Measurements from ENCODE around the gene TP73.

DNA sequence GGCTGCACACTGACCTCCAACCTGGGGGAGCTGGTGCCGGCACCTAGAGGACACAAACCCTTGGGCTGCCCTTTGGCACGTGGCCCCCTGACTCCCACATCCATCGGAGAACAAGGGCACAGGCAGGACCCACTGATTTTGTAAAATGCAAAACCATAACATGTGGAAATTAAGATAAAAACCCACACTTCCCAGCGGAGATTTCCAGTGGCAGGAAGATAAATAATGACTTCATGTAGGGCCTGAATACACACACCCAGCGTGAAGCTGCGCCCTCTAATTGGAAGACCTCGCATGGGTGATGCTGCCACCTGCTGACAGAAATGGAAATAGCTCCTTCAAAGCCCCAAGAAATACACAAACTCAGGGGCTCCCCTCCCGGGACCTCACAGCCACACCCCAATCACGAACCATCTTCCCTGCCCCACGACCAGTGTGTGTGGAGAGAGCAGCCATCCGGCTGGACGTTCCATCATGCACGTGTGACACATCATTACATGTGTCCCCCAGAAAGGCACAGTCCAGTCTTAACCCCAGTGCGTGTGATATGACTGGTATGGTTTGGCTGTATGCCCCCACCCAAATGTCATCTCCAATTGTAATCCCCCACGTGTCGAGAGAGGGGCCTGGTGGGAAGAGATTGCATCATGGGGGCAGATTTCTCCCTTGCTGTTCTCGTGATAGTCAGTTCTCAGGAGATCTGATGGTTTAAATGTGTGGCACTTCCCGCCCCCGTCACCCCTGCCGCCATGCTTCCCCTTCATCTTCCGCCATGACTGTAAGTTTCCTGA, 33.2 kb upstream of the TP73 start:
- TF ChIP-seq FOXK2 (IDR thresholded peaks at IDR 0.05) (no peak), BHLHE40 (IDR thresholded peaks at IDR 0.05; ENCODE audit: borderline replicate concordance) (no peak), FOXM1 (IDR thresholded peaks at IDR 0.05; ENCODE audit: borderline replicate concordance) (no peak), SP1 (IDR thresholded peaks at IDR 0.05) (no peak), FOXA1 (IDR thresholded peaks at IDR 0.05) (no peak), TARDBP (IDR thresholded peaks at IDR 0.05) (no peak)

Data from HEK293T (cell line).